ENCODE measurements around the gene KIAA1671. TPM values are rescaled to one million over a fixed set of nuclear protein-coding genes. Genes with fewer than 3 reads are reported as not detected.
"Not testable (repeated sequence)": the region's sequence is repeated elsewhere in the genome, so short reads cannot be mapped to it uniquely, and the experiment has no call there.

KIAA1671 gene
- total RNA-seq, 1 donor from 2014 or later, result 8.3 TPM

DNA sequence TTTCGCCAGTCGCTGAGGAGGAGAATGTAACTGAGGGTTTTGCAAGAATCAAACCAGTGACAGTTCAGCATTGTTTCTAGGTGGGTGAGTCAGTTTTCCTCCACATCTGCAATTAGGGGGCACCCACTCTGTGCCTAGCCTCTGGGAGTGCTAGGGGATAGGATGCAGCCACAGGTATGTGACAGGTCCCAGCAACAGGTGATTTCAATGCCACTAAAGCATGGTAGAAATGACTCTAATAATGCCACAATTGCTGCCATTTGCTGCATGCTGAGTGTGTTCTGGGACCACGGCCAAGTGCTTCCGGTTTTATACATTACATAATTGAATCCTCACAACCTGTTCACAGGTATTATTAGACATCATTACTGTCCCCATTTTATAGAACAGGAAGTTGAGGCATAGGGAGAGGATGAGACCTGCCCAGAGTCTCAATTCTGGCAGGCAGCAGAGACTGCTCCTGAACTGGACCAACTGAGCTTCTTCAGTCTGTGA, 267.5 kb downstream of the KIAA1671 start:
- H3K27ac Mint-ChIP-seq (ENCODE audit: unreplicated experiment), result no peak overlapping the region
- no peaks in the 10 kb centered on the region for H3K4me1 Mint-ChIP-seq (ENCODE audit: unreplicated experiment)
- no peak overlapping the region for H3K4me3 Mint-ChIP-seq (ENCODE audit: unreplicated experiment)
- DNase-seq (ENCODE audit: extremely low spot score, unreplicated experiment), result no peak
- TF ChIP-seq CTCF (IDR thresholded peaks at IDR 0.05), result no peak
- H3K27me3 Mint-ChIP-seq (ENCODE audit: unreplicated experiment), result peaks cover 19% of the 10 kb centered on the region
- no peaks in the 10 kb centered on the region for H3K9me3 Mint-ChIP-seq (ENCODE audit: unreplicated experiment)
- H3K36me3 Mint-ChIP-seq (ENCODE audit: unreplicated experiment), result no peaks in the 10 kb centered on the region

- Mint-ChIP-seq H3K4me3 (ENCODE audit: unreplicated experiment) (no peak overlapping the region), H3K9me3 (ENCODE audit: unreplicated experiment) (no peaks in the 10 kb centered on the region), H3K36me3 (ENCODE audit: unreplicated experiment) (no peaks in the 10 kb centered on the region), H3K27me3 (ENCODE audit: unreplicated experiment) (peaks cover 17% of the 10 kb centered on the region), H3K4me1 (ENCODE audit: unreplicated experiment) (no peaks in the 10 kb centered on the region), H3K27ac (ENCODE audit: unreplicated experiment) (no peak overlapping the region)
- no peak for TF ChIP-seq CTCF (IDR thresholded peaks at IDR 0.05)
- DNase-seq (ENCODE audit: extremely low spot score, unreplicated experiment), result no peak
Observed at GRCh38 chr22:25221790-25222189, 269.3 kb downstream of the KIAA1671 start.

DNA sequence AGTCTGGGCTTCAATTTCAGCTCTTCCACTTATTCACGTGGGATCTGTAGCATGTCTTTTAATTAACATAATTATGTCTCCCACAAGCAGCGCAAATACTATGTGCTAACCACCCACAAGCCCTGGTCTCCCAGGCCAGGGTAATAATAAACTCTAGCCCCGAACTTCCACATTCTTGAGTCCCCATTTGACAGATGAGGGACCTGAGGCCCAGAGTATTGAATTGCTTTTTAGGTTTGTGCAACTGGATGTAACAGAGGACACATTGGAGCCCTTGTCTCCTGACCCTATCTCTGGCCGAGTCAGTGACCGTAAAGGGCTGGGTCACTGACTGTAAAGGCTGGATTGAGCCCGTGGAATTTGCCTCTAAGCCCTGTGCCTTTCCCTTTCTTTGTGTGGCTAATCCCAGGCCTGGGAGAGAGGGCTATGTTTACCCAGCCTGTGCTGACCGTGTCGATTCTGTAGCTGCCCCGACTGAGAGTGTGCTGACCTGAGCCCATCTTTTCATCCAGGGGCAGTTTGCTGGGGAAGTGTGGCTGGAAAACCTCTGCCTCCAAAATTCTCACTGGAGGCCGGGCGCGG, 270.8 kb downstream of the KIAA1671 start:
- no peaks in the 10 kb centered on the region for H3K4me1 Mint-ChIP-seq (ENCODE audit: unreplicated experiment)
- no peak overlapping the region for H3K27ac Mint-ChIP-seq (ENCODE audit: unreplicated experiment)
- no peaks in the 10 kb centered on the region for H3K9me3 Mint-ChIP-seq (ENCODE audit: unreplicated experiment)
- DNase-seq (ENCODE audit: extremely low spot score, unreplicated experiment), result no peak
- TF ChIP-seq CTCF (IDR thresholded peaks at IDR 0.05), result no peak
- peaks cover 21% of the 10 kb centered on the region for H3K27me3 Mint-ChIP-seq (ENCODE audit: unreplicated experiment)
- no peaks in the 10 kb centered on the region for H3K36me3 Mint-ChIP-seq (ENCODE audit: unreplicated experiment)
- no peak overlapping the region for H3K4me3 Mint-ChIP-seq (ENCODE audit: unreplicated experiment)

- TF ChIP-seq CTCF (IDR thresholded peaks at IDR 0.05), result no peak
- Mint-ChIP-seq H3K4me1 (ENCODE audit: unreplicated experiment) (no peaks in the 10 kb centered on the region), H3K27me3 (ENCODE audit: unreplicated experiment) (peaks cover 11% of the 10 kb centered on the region)
Observed at GRCh38 chr22:25228822-25229221, 276.3 kb downstream of the KIAA1671 start.

GRCh38 chr22:25230760-25231159, 278.2 kb downstream of the KIAA1671 start:
- not testable (repeated sequence) for H3K4me1 Mint-ChIP-seq (ENCODE audit: unreplicated experiment); H3K9me3 Mint-ChIP-seq (ENCODE audit: unreplicated experiment); DNase-seq (ENCODE audit: extremely low spot score, unreplicated experiment); H3K4me3 Mint-ChIP-seq (ENCODE audit: unreplicated experiment); H3K36me3 Mint-ChIP-seq (ENCODE audit: unreplicated experiment); H3K27ac Mint-ChIP-seq (ENCODE audit: unreplicated experiment)
- peaks cover 18% of the 10 kb centered on the region for H3K27me3 Mint-ChIP-seq (ENCODE audit: unreplicated experiment)

More at GRCh38 chr22:25228822-25229221, 276.3 kb downstream of the KIAA1671 start:
- Mint-ChIP-seq H3K36me3 (ENCODE audit: unreplicated experiment) (no peaks in the 10 kb centered on the region), H3K9me3 (ENCODE audit: unreplicated experiment) (no peaks in the 10 kb centered on the region), H3K27ac (ENCODE audit: unreplicated experiment) (no peak overlapping the region), H3K4me3 (ENCODE audit: unreplicated experiment) (no peak overlapping the region)
- no peak for DNase-seq (ENCODE audit: extremely low spot score, unreplicated experiment)
